Measurements from ENCODE around the gene HTRA3. TPM values are rescaled to one million over a fixed set of nuclear protein-coding genes. Genes with fewer than 3 reads are reported as not detected.

The HTRA3 gene
- total and polyA plus RNA-seq, 2 experiments from 2014 or later, result 19.4 to 34.9 TPM

DNA sequence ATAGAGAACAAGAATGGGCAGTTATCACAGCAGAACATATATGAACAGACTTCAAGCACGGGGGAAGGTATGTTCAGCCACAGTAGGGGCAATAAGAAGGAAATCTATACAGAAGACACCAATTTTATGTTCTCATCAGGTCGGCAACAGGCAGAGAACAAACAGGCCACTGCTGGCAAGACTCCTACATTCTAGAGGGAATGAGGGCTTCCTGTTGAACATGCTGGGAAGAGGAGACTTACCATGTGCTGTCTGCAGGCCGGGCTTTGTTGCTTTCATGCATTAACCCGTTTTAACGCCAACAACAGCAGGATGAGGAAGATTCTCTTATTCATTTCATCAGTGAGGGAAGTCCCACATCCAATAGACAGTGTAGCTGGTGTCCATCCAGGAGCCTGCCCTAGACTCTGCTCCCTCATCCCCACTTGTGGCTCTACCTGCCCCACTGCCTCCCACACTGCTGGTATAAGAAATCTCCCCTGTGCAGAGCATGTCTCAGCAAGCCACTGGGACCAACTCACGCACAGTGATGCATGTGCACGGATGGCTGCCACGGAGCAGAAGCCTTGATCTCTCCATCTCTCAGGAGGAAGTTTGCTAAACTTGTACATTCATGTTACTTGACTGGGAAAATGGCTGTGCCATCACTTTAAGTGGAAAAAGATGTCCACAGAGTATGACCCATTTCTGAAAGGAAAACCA is 86.5 kb downstream of the HTRA3 start:
- Histone ChIP-seq H3K27ac (no peak overlapping the region), H3K9me3 (ENCODE audit: low read depth) (no peaks in the 10 kb centered on the region), H4K20me1 (ENCODE audit: insufficient read depth, poor library complexity, severe bottlenecking) (no peaks in the 10 kb centered on the region), H3K4me1 (ENCODE audit: insufficient read depth) (peaks cover 8% of the 10 kb centered on the region), H2AFZ (no peak overlapping the region), H3K27me3 (no peaks in the 10 kb centered on the region), H3K4me3 (no peak overlapping the region), H3K36me3 (replicated peaks; ENCODE audit: insufficient read depth, low read depth) (no peaks in the 10 kb centered on the region), H3K79me2 (no peaks in the 10 kb centered on the region), H3K9me2 (replicated peaks; ENCODE audit: insufficient read depth) (no peaks in the 10 kb centered on the region), H3K4me2 (no peak overlapping the region)
- TF ChIP-seq EZH2 (IDR thresholded peaks at IDR 0.05; ENCODE audit: borderline replicate concordance) (no peak), EZH2phosphoT487 (IDR thresholded peaks at IDR 0.05; ENCODE audit: low read depth, severe bottlenecking, unreplicated experiment) (no peak)
- TF ChIP-seq, protein P1, sequence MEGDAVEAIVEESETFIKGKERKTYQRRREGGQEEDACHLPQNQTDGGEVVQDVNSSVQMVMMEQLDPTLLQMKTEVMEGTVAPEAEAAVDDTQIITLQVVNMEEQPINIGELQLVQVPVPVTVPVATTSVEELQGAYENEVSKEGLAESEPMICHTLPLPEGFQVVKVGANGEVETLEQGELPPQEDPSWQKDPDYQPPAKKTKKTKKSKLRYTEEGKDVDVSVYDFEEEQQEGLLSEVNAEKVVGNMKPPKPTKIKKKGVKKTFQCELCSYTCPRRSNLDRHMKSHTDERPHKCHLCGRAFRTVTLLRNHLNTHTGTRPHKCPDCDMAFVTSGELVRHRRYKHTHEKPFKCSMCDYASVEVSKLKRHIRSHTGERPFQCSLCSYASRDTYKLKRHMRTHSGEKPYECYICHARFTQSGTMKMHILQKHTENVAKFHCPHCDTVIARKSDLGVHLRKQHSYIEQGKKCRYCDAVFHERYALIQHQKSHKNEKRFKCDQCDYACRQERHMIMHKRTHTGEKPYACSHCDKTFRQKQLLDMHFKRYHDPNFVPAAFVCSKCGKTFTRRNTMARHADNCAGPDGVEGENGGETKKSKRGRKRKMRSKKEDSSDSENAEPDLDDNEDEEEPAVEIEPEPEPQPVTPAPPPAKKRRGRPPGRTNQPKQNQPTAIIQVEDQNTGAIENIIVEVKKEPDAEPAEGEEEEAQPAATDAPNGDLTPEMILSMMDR (IDR thresholded peaks at IDR 0.05; ENCODE audit: poor library complexity), result no peak
- WGBS (ENCODE audit: low lambda C conversion rate, missing lambda C conversion rate), result 73% methylated on average over 8 of the region's 8 CpGs
- no peak for DNase-seq (ENCODE audit: low spot score)

Other genes with a start within 250 kb of the HTRA3 start
- 0.68 and 1.7 TPM in 2 replicates for gene ABLIM2, start 110.9 kb upstream of the HTRA3 start, total RNA-seq
- 2.0 and 3.3 TPM in 2 replicates for gene ABLIM2, start 110.9 kb upstream of the HTRA3 start, polyA plus RNA-seq
- 16.5 and 35.4 TPM in 2 replicates for gene SH3TC1, start 70.5 kb upstream of the HTRA3 start, total RNA-seq
- gene SH3TC1, start 70.5 kb upstream of the HTRA3 start, polyA plus RNA-seq, result 30.3 and 41.2 TPM in 2 replicates
- gene ACOX3, start 171.0 kb downstream of the HTRA3 start, total RNA-seq, result 21.0 and 22.5 TPM in 2 replicates
- 13.9 and 17.6 TPM in 2 replicates for gene ACOX3, start 171.0 kb downstream of the HTRA3 start, polyA plus RNA-seq
- 13.2 and 20.1 TPM in 2 replicates for gene TRMT44, start 171.0 kb downstream of the HTRA3 start, total RNA-seq
- gene TRMT44, start 171.0 kb downstream of the HTRA3 start, polyA plus RNA-seq, result 8.2 and 13.2 TPM in 2 replicates

All from hepatocyte (in vitro differentiated cells).